HepG2 (cell line): ENCODE results near the gene NDST1. TPM values are rescaled to one million over a fixed set of nuclear protein-coding genes. Genes with fewer than 3 reads are reported as not detected.

Experiments used
- ATF7 ChIP-seq, 2 experiments: fragments of 450-650 bp in 1 of 2; sonication (generic) in 1 of 2; formaldehyde crosslinking in 1 of 2; IDR thresholded peaks; 2 replicates each; pipeline versions ENCODE4 v1.4.0 to v1.6.1; 2016 to 2020; ENCODE audit warnings: antibody characterized with exemption in 1 of 2, mild to moderate bottlenecking in 1 of 2, missing genetic modification reagents in 1 of 2
- DRAP1 ChIP-seq: IDR thresholded peaks from 2 replicates; pipeline ENCODE4 v1.6.1; 2016; ENCODE audit warnings: missing genetic modification reagents, missing compliant biosample characterization
- E2F5 ChIP-seq: sonication (generic); formaldehyde crosslinking; conservative IDR thresholded peaks from 2 replicates; pipeline ENCODE4 v1.4.0; 2020; ENCODE audit warnings: missing genetic modification reagents
- ERF ChIP-seq: IDR thresholded peaks from 2 replicates; pipeline ENCODE4 v1.6.1; 2018; ENCODE audit warnings: missing biosample characterization, missing genetic modification reagents
- EZH2 ChIP-seq: conservative IDR thresholded peaks from 2 replicates; pipeline ENCODE4 v1.6.1; 2012; ENCODE audit warnings: mild to moderate bottlenecking, low read depth, low read length, moderate library complexity
- HES4 ChIP-seq: sonication (generic); formaldehyde crosslinking; IDR thresholded peaks from 2 replicates; pipeline ENCODE4 v1.9.0; 2021; ENCODE audit warnings: mild to moderate bottlenecking, missing genetic modification reagents, borderline replicate concordance
- HNF4G ChIP-seq, 2 experiments: sonication (generic) in 1 of 2; formaldehyde crosslinking in 1 of 2; IDR thresholded peaks; 2 replicates each; pipeline versions ENCODE4 v1.4.0 to v1.6.1; 2011 to 2020; ENCODE audit warnings: borderline replicate concordance in 2 of 2, low read depth in 2 of 2, mild to moderate bottlenecking in 2 of 2, low read length in 1 of 2, missing genetic modification reagents in 1 of 2, moderate library complexity in 1 of 2
- IRX3 ChIP-seq: sonication (generic); formaldehyde crosslinking; IDR thresholded peaks from 2 replicates; pipeline ENCODE4 v1.8.1; 2023; ENCODE audit warnings: mild to moderate bottlenecking, low read depth, missing genetic modification reagents, borderline replicate concordance
- JUN ChIP-seq: sonication (generic); formaldehyde crosslinking; IDR thresholded peaks from 2 replicates; pipeline ENCODE4 v1.4.0; 2020; ENCODE audit warnings: mild to moderate bottlenecking, missing genetic modification reagents
- PBX2 ChIP-seq: IDR thresholded peaks from 2 replicates; pipeline ENCODE4 v1.6.1; 2016; ENCODE audit warnings: control low read depth
- SRY ChIP-seq: sonication (generic); formaldehyde crosslinking; IDR thresholded peaks from 2 replicates; pipeline ENCODE4 v1.8.0; 2022; ENCODE audit warnings: mild to moderate bottlenecking, missing genetic modification reagents
- TBX2 ChIP-seq: sonication (generic); formaldehyde crosslinking; IDR thresholded peaks from 2 replicates; pipeline ENCODE4 v1.5.0; 2020; ENCODE audit warnings: missing genetic modification reagents, mild to moderate bottlenecking, borderline replicate concordance
- ZBTB20 ChIP-seq: sonication (generic); formaldehyde crosslinking; IDR thresholded peaks from 2 replicates; pipeline ENCODE4 v1.8.1; 2023; ENCODE audit warnings: missing genetic modification reagents, low read depth, mild to moderate bottlenecking, borderline replicate concordance
- ZNF292 ChIP-seq: sonication (generic); formaldehyde crosslinking; IDR thresholded peaks from 2 replicates; pipeline ENCODE4 v1.8.1; 2022; ENCODE audit warnings: mild to moderate bottlenecking, low read depth, missing genetic modification reagents, borderline replicate concordance
- ZNF354B ChIP-seq: sonication (generic); formaldehyde crosslinking; IDR thresholded peaks from 2 replicates; pipeline ENCODE4 v1.8.0; 2022; ENCODE audit warnings: mild to moderate bottlenecking, missing genetic modification reagents
- ZNF589 ChIP-seq: sonication (generic); formaldehyde crosslinking; conservative IDR thresholded peaks from 2 replicates; pipeline ENCODE4 v1.8.0; 2022; ENCODE audit warnings: mild to moderate bottlenecking, moderate library complexity, missing genetic modification reagents
- ZNF879 ChIP-seq: sonication (generic); formaldehyde crosslinking; IDR thresholded peaks from 2 replicates; pipeline ENCODE4 v1.8.1; 2023; ENCODE audit warnings: missing genetic modification reagents
- ZSCAN31 ChIP-seq: sonication (generic); formaldehyde crosslinking; IDR thresholded peaks from 2 replicates; pipeline ENCODE4 v1.5.0; 2020; ENCODE audit warnings: low read depth, mild to moderate bottlenecking, missing genetic modification reagents
- polyA plus RNA-seq, 8 experiments: library from polyadenylated mRNA; depleted of rRNA in 3 of 8; stranded (reverse) in 7 of 8; unstranded in 1 of 8; fragments of >200 nt; fragmentation: Illumina TruSeq in 4 of 8; extraction: Trizol in 4 of 8; gene quantifications; 2 replicates each; pipeline versions ENCODE4 v1.2.1 to v1.2.3, GENCODE V29; 2011 to 2016; ENCODE audit warnings: low read depth in 4 of 8, missing spikeins in 1 of 8, mixed read lengths in 1 of 8; ENCODE audit not compliant: insufficient read depth in 1 of 8
- total RNA-seq, 5 experiments: library from RNA; depleted of rRNA; stranded (reverse); fragments of >200 nt; fragmentation: Illumina TruSeq; extraction: Trizol; gene quantifications; 2 replicates each; pipeline ENCODE4 v1.2.3, GENCODE V29; 2016; ENCODE audit warnings: low read depth in 1 of 5
- TF ChIP-seq, protein P1 (sequence below): sonication (generic); formaldehyde crosslinking; IDR thresholded peaks from 2 replicates; pipeline ENCODE4 v1.8.0; 2022; ENCODE audit warnings: low read depth, missing genetic modification reagents
- TF ChIP-seq, protein P2 (sequence below): sonication (generic); formaldehyde crosslinking; conservative IDR thresholded peaks from 2 replicates; pipeline ENCODE4 v1.8.0; 2022; ENCODE audit warnings: mild to moderate bottlenecking, moderate library complexity, missing genetic modification reagents
- TF ChIP-seq, protein P3 (sequence below): sonication (generic); formaldehyde crosslinking; IDR thresholded peaks from 2 replicates; pipeline ENCODE4 v1.8.0; 2022; ENCODE audit warnings: mild to moderate bottlenecking, missing genetic modification reagents, moderate library complexity

NDST1 gene
- total and polyA plus RNA-seq, 2 of the 13 experiments (the other 11 are each of a cell fraction or from before 2014, with no cell fraction given): 23.8 to 26.2 TPM

DNA sequence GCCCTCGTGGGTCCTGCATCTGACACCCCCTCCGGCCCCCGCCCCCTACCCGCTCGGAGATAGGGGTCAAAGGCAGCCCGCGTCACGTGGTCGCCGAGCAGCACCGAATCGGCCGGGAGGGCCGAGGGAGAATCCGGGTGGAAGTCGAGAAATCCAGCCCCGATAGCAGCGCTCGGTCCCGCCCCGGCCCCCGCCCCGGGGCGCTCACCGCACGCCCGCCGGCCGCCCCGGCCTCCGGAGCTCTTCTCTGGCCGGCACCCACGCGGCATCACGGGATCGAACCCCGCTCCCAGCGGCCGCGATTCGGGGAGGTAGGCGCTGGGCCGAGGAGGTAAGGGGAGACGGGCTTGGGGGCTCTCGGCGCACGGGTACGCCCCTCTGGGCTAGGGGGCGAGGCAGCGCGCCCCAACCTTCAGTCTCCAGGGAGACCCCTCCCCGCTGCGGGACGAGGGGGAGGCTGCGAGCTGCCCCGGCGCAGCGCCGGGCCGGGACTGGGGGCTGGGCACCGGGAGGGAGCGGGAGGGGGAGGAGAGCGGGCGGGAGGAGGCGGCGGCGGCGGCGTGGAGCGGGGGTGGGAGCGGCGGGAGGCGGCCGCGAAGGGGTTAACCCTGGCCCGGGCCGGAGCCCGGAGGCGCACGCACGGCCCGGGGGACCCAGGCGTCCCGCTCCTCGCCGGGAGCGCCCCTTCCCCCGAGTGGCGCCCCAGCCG lies 22.1 kb upstream of the NDST1 start (continued):
- TF ChIP-seq, protein P1, sequence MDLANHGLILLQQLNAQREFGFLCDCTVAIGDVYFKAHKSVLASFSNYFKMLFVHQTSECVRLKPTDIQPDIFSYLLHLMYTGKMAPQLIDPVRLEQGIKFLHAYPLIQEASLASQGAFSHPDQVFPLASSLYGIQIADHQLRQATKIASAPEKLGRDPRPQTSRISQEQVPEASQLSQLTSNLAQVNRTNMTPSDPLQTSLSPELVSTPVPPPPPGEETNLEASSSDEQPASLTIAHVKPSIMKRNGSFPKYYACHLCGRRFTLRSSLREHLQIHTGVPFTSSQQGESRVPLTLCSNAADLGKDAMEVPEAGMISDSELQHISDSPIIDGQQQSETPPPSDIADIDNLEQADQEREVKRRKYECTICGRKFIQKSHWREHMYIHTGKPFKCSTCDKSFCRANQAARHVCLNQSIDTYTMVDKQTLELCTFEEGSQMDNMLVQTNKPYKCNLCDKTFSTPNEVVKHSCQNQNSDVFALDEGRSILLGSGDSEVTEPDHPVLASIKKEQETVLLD (CRISPR knock-in tag): peak; percentile 74
- TF ChIP-seq EZH2: no peak
- peak; percentile 45 for TF ChIP-seq HES4 (CRISPR knock-in tag)
- peak; percentile 52; the same call in 1 of the 2 replicates for TF ChIP-seq TBX2
- no peak for TF ChIP-seq JUN (CRISPR knock-in tag)
- 0 out of 2 replicates have a peak, but pooled peaks have one; percentile 44 for TF ChIP-seq ZNF589
- TF ChIP-seq ZSCAN31: peak; percentile 79
- peak; percentile 67; the same call in 1 of the 2 replicates for TF ChIP-seq SRY (CRISPR knock-in tag)
- TF ChIP-seq PBX2: no peak
- TF ChIP-seq, protein P2, sequence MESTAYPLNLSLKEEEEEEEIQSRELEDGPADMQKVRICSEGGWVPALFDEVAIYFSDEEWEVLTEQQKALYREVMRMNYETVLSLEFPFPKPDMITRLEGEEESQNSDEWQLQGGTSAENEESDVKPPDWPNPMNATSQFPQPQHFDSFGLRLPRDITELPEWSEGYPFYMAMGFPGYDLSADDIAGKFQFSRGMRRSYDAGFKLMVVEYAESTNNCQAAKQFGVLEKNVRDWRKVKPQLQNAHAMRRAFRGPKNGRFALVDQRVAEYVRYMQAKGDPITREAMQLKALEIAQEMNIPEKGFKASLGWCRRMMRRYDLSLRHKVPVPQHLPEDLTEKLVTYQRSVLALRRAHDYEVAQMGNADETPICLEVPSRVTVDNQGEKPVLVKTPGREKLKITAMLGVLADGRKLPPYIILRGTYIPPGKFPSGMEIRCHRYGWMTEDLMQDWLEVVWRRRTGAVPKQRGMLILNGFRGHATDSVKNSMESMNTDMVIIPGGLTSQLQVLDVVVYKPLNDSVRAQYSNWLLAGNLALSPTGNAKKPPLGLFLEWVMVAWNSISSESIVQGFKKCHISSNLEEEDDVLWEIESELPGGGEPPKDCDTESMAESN (CRISPR knock-in tag): no peak; the same call in 1 of the 2 replicates
- peak; percentile 57; the same call in 1 of the 2 replicates for TF ChIP-seq ZBTB20 (CRISPR knock-in tag)
- TF ChIP-seq E2F5: no peak
- no peak for TF ChIP-seq ZNF354B (CRISPR knock-in tag)
- TF ChIP-seq ZNF879 (CRISPR knock-in tag): no peak
- no peak for TF ChIP-seq IRX3 (CRISPR knock-in tag)
- peak; percentile 62 for TF ChIP-seq DRAP1 (CRISPR knock-in tag)
- no peak for TF ChIP-seq ZNF292 (CRISPR knock-in tag)
- peak; percentile 61 for TF ChIP-seq HNF4G (IDR thresholded peaks at IDR 0.05; ENCODE audit: borderline replicate concordance, low read depth, low read length)
- no peak; the same call in 1 of the 2 replicates for TF ChIP-seq HNF4G (CRISPR knock-in tag; IDR thresholded peaks at IDR 0.05; ENCODE audit: borderline replicate concordance, low read depth)
- no peak for TF ChIP-seq ATF7 (IDR thresholded peaks at IDR 0.05)
- TF ChIP-seq ATF7 (CRISPR knock-in tag; IDR thresholded peaks at IDR 0.05): no peak
- TF ChIP-seq, protein P3, sequence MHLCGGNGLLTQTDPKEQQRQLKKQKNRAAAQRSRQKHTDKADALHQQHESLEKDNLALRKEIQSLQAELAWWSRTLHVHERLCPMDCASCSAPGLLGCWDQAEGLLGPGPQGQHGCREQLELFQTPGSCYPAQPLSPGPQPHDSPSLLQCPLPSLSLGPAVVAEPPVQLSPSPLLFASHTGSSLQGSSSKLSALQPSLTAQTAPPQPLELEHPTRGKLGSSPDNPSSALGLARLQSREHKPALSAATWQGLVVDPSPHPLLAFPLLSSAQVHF (CRISPR knock-in tag): 0 out of 2 replicates have a peak, but pooled peaks have one; percentile 33
- TF ChIP-seq ERF (CRISPR knock-in tag): no peak
